GM11168 (cell line): Measurements from ENCODE around the gene SKIDA1.

Experiments
- in situ Hi-C: fragments of 300-500 bp; cut with MboI; formaldehyde crosslinking; loops from one replicate; pipeline ENCODE4 v1.12.0; 2022; ENCODE audit warnings: low sequenced_read_pairs; ENCODE audit not compliant: unreplicated experiment

Gene SKIDA1

GRCh38 chr10:21517134-21518031, 8.1 kb downstream of the SKIDA1 start:
- in situ Hi-C loops: no loop called here

GRCh38 chr10:21516242-21517131, 9.0 kb downstream of the SKIDA1 start:
- in situ Hi-C loops: no loop called here

GRCh38 chr10:21515361-21516241, 9.9 kb downstream of the SKIDA1 start:
- in situ Hi-C loops: no loop called here

GRCh38 chr10:21514818-21515351, 10.6 kb downstream of the SKIDA1 start:
- in situ Hi-C loops: no loop called here

- in situ Hi-C loops: no loop called here
Observed at GRCh38 chr10:21514129-21514817, 11.2 kb downstream of the SKIDA1 start.

- in situ Hi-C loops: no loop called here
Observed at GRCh38 chr10:21513405-21513788, 12.1 kb downstream of the SKIDA1 start.

GRCh38 chr10:21512573-21513404, 12.7 kb downstream of the SKIDA1 start:
- in situ Hi-C loops: no loop called here

GRCh38 chr10:21511946-21512572, 13.4 kb downstream of the SKIDA1 start:
- in situ Hi-C loops: no loop called here

- in situ Hi-C loops: no loop called here
Observed at GRCh38 chr10:21511095-21511570, 14.3 kb downstream of the SKIDA1 start.

- in situ Hi-C loops: no loop called here
Observed at GRCh38 chr10:21510241-21511094, 15.0 kb downstream of the SKIDA1 start.

GRCh38 chr10:21509341-21510240, 15.9 kb downstream of the SKIDA1 start:
- in situ Hi-C loops: no loop called here

GRCh38 chr10:21508706-21509331, 16.7 kb downstream of the SKIDA1 start:
- in situ Hi-C loops: no loop called here

GRCh38 chr10:21507150-21507549, 18.3 kb downstream of the SKIDA1 start:
- in situ Hi-C loops: no loop called here

- in situ Hi-C loops: no loop called here
Observed at GRCh38 chr10:21506351-21506750, 19.1 kb downstream of the SKIDA1 start.

GRCh38 chr10:21505711-21506278, 19.7 kb downstream of the SKIDA1 start:
- in situ Hi-C loops: no loop called here
